ENCODE results near the gene BMPR2.
"Not testable (repeated sequence)": the region's sequence is repeated elsewhere in the genome, so short reads cannot be mapped to it uniquely, and the experiment has no call there.

The BMPR2 gene

GRCh38 chr2:202386495-202386894, 10.4 kb downstream of the BMPR2 start:
- not testable (repeated sequence) for DNase-seq

- DNase-seq = no peak
Observed at GRCh38 chr2:202387608-202388342, 11.6 kb downstream of the BMPR2 start.

GRCh38 chr2:202400941-202401340, 24.8 kb downstream of the BMPR2 start:
- no peak for DNase-seq

- DNase-seq = no peak
Observed at GRCh38 chr2:202405798-202406197, 29.7 kb downstream of the BMPR2 start.

GRCh38 chr2:202406445-202406978, 30.4 kb downstream of the BMPR2 start:
- DNase-seq = no peak

- no peak for DNase-seq
Observed at GRCh38 chr2:202408546-202409140, 32.5 kb downstream of the BMPR2 start.

GRCh38 chr2:202410092-202410491, 34.0 kb downstream of the BMPR2 start:
- DNase-seq = no peak

GRCh38 chr2:202411097-202411496, 35.0 kb downstream of the BMPR2 start:
- DNase-seq = no peak

GRCh38 chr2:202418027-202418426, 41.9 kb downstream of the BMPR2 start:
- no peak for DNase-seq

- no peak for DNase-seq
Observed at GRCh38 chr2:202418511-202418910, 42.4 kb downstream of the BMPR2 start.

- no peak for DNase-seq
Observed at GRCh38 chr2:202423139-202423538, 47.0 kb downstream of the BMPR2 start.

- DNase-seq = no peak
Observed at GRCh38 chr2:202425036-202425435, 48.9 kb downstream of the BMPR2 start.

- DNase-seq = no peak
Observed at GRCh38 chr2:202426751-202427150, 50.6 kb downstream of the BMPR2 start.

GRCh38 chr2:202429164-202429980, 53.2 kb downstream of the BMPR2 start:
- DNase-seq = no peak

- no peak for DNase-seq
Observed at GRCh38 chr2:202432776-202433175, 56.6 kb downstream of the BMPR2 start.

GRCh38 chr2:202434472-202434871, 58.3 kb downstream of the BMPR2 start:
- DNase-seq = no peak

- no peak for DNase-seq
Observed at GRCh38 chr2:202436626-202437025, 60.5 kb downstream of the BMPR2 start.

- not testable (repeated sequence) for DNase-seq
Observed at GRCh38 chr2:202440117-202440516, 64.0 kb downstream of the BMPR2 start.

GRCh38 chr2:202442882-202443281, 66.8 kb downstream of the BMPR2 start:
- DNase-seq = no peak

GRCh38 chr2:202444000-202444399, 67.9 kb downstream of the BMPR2 start:
- no peak for DNase-seq

GRCh38 chr2:202449344-202449743, 73.2 kb downstream of the BMPR2 start:
- no peak for DNase-seq

- no peak for DNase-seq
Observed at GRCh38 chr2:202450785-202451184, 74.7 kb downstream of the BMPR2 start.

GRCh38 chr2:202452744-202453143, 76.6 kb downstream of the BMPR2 start:
- no peak for DNase-seq

- DNase-seq = no peak
Observed at GRCh38 chr2:202454536-202454935, 78.4 kb downstream of the BMPR2 start.

All from activated T-cell treated with anti-CD3 and anti-CD28 coated beads for 4 hours (primary cell).